Heart right ventricle (tissue), 16 donors: ENCODE data around the gene CNTN5. TPM values are rescaled to one million over a fixed set of nuclear protein-coding genes. Genes with fewer than 3 reads are reported as not detected.

Experiments
- ATAC-seq, 8 donors: fragments of 200-7000 bp; cut with Tn5 transposase; one replicate each; pipeline ENCODE4 v1.9.1; 2020; ENCODE audit warnings: mild to moderate bottlenecking in 8 of 8, moderate library complexity in 8 of 8, moderate number of reproducible peaks in 1 of 8
- DNase-seq, 2 donors: peaks; one replicate each; pipeline ENCODE4 v3.0.0-alpha.2; 2020
- H3K27ac ChIP-seq, 10 donors: fragments of 200-600 bp; sonication (generic) in 2 of 10; one replicate each; pipeline versions ENCODE4 v1.5.0 to v1.8.0; 2020 to 2022; ENCODE audit warnings: mild to moderate bottlenecking in 3 of 10
- H3K27me3 ChIP-seq, 7 donors: fragments of 200-600 bp; one replicate each; pipeline ENCODE4 v1.8.0; 2021 to 2022; ENCODE audit warnings: mild to moderate bottlenecking in 2 of 7
- H3K36me3 ChIP-seq, 9 donors: fragments of 200-600 bp; sonication (generic) in 1 of 9; one replicate each; pipeline versions ENCODE4 v1.5.0 to v1.8.0; 2020 to 2022; ENCODE audit warnings: mild to moderate bottlenecking in 2 of 9
- H3K4me1 ChIP-seq, 9 donors: fragments of 200-600 bp; sonication (generic) in 1 of 9; one replicate each; pipeline versions ENCODE4 v1.5.0 to v1.8.0; 2020 to 2022; ENCODE audit warnings: mild to moderate bottlenecking in 4 of 9
- H3K4me3 ChIP-seq, 10 donors: fragments of 200-600 bp; sonication (generic) in 2 of 10; one replicate each; pipeline versions ENCODE4 v1.5.0 to v1.8.0; 2020 to 2022; ENCODE audit warnings: mild to moderate bottlenecking in 7 of 10, moderate library complexity in 2 of 10
- H3K9me3 ChIP-seq, 11 donors: fragments of 200-600 bp in 10 of 11; sonication (generic) in 2 of 11; one replicate each; pipeline versions ENCODE4 v1.5.0 to v1.8.0; 2013 to 2022; ENCODE audit warnings: mild to moderate bottlenecking in 2 of 11, control low read depth in 1 of 11, moderate library complexity in 1 of 11
- WGBS, 2 donors: extraction: QIAGEN DNeasy Blood & Tissue Kit; methylation state at CpG; one replicate each; pipeline ENCODE4 v1.1.7; 2013; ENCODE audit warnings: inconsistent platforms in 1 of 2; 5-methylcytosine and 5-hydroxymethylcytosine counted together
- intact Hi-C, 10 donors: fragments of 100-400 bp; cut with DNase I; formaldehyde crosslinking; loops; one replicate each; pipeline versions ENCODE4 v1.11.1 to v1.14.2; 2022
- polyA plus RNA-seq, 2 donors: library from polyadenylated mRNA; stranded (reverse); fragments of 200-250 nt; gene quantifications; one replicate each; pipeline ENCODE4 v1.2.3, GENCODE V29; 2013
- total RNA-seq, 10 donors: library from RNA; stranded (reverse); fragmentation: NEBNext Ultra II Directional in 3 of 10; extraction: Animal tissue kit (Norgen Biotek cat#: 25700) in 3 of 10; gene quantifications; one replicate each; pipeline versions ENCODE4 v1.2.1 to v1.2.4, GENCODE V29; 2021 to 2023
- TF ChIP-seq, protein P1 (sequence below), 9 donors: fragments of 200-600 bp; sonication (generic) in 2 of 9; IDR thresholded peaks; one replicate each; pipeline versions ENCODE4 v1.5.0 to v1.8.0; 2021 to 2022; ENCODE audit warnings: antibody characterized with exemption in 9 of 9, mild to moderate bottlenecking in 5 of 9, moderate library complexity in 1 of 9
- donor health status: Arrhythmogenic right ventricular cardiomyopathy.
- donor health status: ischemic (EF 13 %, LVEDD 7.1; RV severe dilation, severe dysfunction).
- donor health status: healthy with polysubstance abuse.
- donor health status: DM: no; HTN: yes; CAD: no.
- donor health status: DM: no; HTN: no; CAD: no.
- donor health status: ischemic (EF 25% LVEDD 6.9; RV normal size, moderate dysfunction).
- donor health status: ischemic (EF 25% LVEDD 5.7; RV mildly dilated, moderate dysfunction).
- donor health status: healthy.
- donor health status: DM: yes; HTN: yes; CAD: no.
- donor health status: Ischemic cardiomyopathy.
- donor health status: ischemic (EF 35%, LVEDD 5.7; RV mildly dilated, moderate dysfunction).
- donor health status: nonischemic (EF 11% LVEDD 7.7; RV severe dilation, severe dysfunction).
- donor health status: DM: yes; HTN: yes; CAD: no.
- donor health status: PGD.
- donor health status: ischemic (EF 29% LVEDD 5.4; RV normal size, mild dysfunction).
- donor health status: nonischemic (EF 23%, LVEDD 6.1; RV moderate dilation, normal function).

Gene CNTN5
- total and polyA plus RNA-seq, 12 donors: 0.05 to 0.35 (median 0.17) TPM; not detected in 6

DNA sequence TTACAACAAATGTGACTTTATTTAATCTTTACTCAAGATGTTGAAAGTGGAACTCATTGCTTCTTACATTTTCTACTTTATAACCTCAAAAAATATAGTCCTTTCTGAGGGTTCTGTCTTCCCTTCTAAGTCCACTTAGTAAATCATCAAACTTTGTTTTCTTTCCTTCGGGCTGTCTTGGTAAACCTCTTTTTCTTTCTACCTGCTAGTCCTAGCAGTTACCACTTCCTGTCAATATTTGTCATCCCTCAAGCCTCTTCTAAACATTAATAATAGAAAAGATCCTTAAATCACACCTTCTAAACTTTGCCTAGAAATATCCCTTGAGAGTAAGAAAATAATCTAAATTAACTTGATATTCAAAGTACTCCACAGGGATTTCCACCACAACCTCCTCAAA is 580.4 kb downstream of the CNTN5 start:
- intact Hi-C loops: no loop called here
- DNase-seq: no peak
- TF ChIP-seq, protein P1, sequence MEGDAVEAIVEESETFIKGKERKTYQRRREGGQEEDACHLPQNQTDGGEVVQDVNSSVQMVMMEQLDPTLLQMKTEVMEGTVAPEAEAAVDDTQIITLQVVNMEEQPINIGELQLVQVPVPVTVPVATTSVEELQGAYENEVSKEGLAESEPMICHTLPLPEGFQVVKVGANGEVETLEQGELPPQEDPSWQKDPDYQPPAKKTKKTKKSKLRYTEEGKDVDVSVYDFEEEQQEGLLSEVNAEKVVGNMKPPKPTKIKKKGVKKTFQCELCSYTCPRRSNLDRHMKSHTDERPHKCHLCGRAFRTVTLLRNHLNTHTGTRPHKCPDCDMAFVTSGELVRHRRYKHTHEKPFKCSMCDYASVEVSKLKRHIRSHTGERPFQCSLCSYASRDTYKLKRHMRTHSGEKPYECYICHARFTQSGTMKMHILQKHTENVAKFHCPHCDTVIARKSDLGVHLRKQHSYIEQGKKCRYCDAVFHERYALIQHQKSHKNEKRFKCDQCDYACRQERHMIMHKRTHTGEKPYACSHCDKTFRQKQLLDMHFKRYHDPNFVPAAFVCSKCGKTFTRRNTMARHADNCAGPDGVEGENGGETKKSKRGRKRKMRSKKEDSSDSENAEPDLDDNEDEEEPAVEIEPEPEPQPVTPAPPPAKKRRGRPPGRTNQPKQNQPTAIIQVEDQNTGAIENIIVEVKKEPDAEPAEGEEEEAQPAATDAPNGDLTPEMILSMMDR (IDR thresholded peaks at IDR 0.05): no peak
- Histone ChIP-seq H3K27me3 (no peaks in the 10 kb centered on the region), H3K36me3 (no peaks in the 10 kb centered on the region), H3K9me3 (peaks cover 0 to 3% (median 0%) of the 10 kb centered on the region in 11 donors), H3K27ac (no peak overlapping the region), H3K4me1 (no peaks in the 10 kb centered on the region), H3K4me3 (no peak overlapping the region)
- ATAC-seq: no peak
- 86 to 92% methylated on average over 1 of the region's 1 CpG for WGBS, 2 donors

DNA sequence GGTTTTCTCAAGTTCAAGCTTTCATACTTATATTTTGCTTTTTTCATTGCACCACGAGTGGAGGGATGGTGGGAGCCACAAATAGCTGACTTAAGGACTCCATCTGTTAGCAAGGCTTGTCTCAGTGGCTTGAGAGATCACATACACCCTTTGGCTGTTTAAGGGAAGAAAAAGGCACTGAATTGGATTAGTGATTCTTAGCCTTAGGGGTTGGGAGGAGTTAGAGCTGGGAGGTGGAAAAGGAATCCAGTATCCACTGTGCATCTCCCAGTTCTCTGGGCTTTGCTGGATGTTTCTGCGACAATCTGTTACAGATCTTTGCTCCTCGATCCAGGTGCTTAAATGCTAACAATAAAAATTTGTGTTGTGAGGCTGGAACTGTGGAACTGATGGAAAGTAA is 593.6 kb downstream of the CNTN5 start:
- no peaks in the 10 kb centered on the region for H3K9me3 ChIP-seq
- ATAC-seq: no peak
- H3K4me3 ChIP-seq: no peak overlapping the region
- no peaks in the 10 kb centered on the region for H3K36me3 ChIP-seq
- TF ChIP-seq, protein P1 (IDR thresholded peaks at IDR 0.05): no peak
- DNase-seq: no peak
- 58 to 61% methylated on average over 3 of the region's 3 CpGs for WGBS, 2 donors
- intact Hi-C loops: no loop called here
- no peaks in the 10 kb centered on the region for H3K27me3 ChIP-seq
- no peaks in the 10 kb centered on the region for H3K4me1 ChIP-seq
- H3K27ac ChIP-seq: no peak overlapping the region

DNA sequence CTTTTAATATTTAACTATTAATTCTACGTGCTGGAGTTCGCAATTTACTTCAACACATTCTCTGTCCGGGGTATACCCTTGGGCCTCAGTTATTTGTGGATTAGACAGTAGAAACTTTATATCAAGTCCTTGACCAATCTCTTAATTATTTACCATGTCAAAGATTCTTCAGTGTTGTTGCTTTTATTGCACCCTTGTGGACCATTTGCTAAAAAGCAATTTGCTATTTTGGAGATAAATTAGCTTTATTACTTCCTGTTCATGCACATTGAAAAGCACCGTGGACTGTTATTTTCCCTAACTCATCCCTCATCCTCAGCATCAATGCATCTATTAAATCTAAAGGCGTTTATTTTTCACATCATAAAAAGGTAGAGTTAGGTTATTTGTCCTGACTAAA is 609.9 kb downstream of the CNTN5 start:
- intact Hi-C loops: no loop called here
- 86% methylated on average over 5 of the region's 5 CpGs for WGBS, 2 donors
- no peaks in the 10 kb centered on the region for H3K27me3 ChIP-seq
- TF ChIP-seq, protein P1 (IDR thresholded peaks at IDR 0.05): no peak
- H3K27ac ChIP-seq: no peak overlapping the region
- no peak overlapping the region for H3K4me3 ChIP-seq
- no peaks in the 10 kb centered on the region for H3K9me3 ChIP-seq
- H3K4me1 ChIP-seq: peaks cover 0 to 9% (median 0%) of the 10 kb centered on the region in 9 donors
- no peak for ATAC-seq
- no peaks in the 10 kb centered on the region for H3K36me3 ChIP-seq
- no peak for DNase-seq

GRCh38 chr11:99631618-99632017 is 610.9 kb downstream of the CNTN5 start:
- intact Hi-C loops: no loop called here
- H3K9me3 ChIP-seq: no peaks in the 10 kb centered on the region
- peaks cover 0 to 9% (median 0%) of the 10 kb centered on the region in 9 donors for H3K4me1 ChIP-seq
- no peak for ATAC-seq
- H3K4me3 ChIP-seq: no peak overlapping the region
- 86 to 91% methylated on average over 1 of the region's 1 CpG for WGBS, 2 donors
- no peaks in the 10 kb centered on the region for H3K36me3 ChIP-seq
- no peak for DNase-seq
- TF ChIP-seq, protein P1 (IDR thresholded peaks at IDR 0.05): no peak
- no peaks in the 10 kb centered on the region for H3K27me3 ChIP-seq
- no peak overlapping the region for H3K27ac ChIP-seq
